Stimulated activated CD4-positive, alpha-beta T cell treated with anti-CD3 and anti-CD28 coated beads, Interleukin-1b, Interleukin-23, amount 100 ng/mL, for 24 hours (primary cell): ENCODE data around the gene CRIM1.

ENCODE experiments used
- DNase-seq, 4 experiments: peaks; one replicate each; pipeline ENCODE4 v3.0.0-alpha.2; 2020; ENCODE audit warnings: low read depth in 4 of 4, low spot score in 1 of 4

The CRIM1 gene

DNA sequence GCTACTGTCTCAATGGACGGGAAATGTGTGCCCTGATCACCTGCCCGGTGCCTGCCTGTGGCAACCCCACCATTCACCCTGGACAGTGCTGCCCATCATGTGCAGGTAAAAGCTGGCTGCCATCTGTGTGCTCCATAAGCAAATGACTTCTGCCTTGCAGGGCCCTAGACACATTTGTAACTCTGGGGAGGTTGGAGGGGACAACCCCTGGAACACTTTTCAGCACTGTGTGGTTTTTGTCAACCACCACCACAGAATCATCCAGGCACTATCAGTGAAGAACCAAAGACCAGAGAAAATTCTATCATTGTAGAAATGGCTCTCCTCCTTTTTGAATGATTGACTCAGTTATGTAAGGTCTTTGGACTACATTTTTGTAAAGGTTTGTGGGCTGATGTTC is 158.1 kb downstream of the CRIM1 start:
- no peak for DNase-seq

DNA sequence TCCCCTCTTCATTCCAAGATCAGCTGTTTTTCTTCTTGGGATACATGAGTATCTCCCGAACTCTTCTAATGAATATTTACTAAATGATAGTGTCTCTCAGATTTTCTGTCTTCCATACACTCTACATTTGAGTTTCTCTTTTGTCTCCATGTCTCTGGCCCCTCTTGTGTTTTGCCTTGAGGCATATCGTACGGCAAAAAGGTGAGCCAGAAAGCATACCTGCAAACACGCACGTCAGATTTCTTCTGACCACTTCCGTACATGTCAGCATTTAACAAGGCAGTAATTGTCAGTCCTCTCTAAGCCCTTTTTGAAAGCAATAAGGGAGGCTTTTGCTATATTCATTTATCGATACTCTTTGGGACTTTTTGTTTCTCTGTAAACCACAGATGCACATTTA is 160.0 kb downstream of the CRIM1 start:
- no peak for DNase-seq

DNA sequence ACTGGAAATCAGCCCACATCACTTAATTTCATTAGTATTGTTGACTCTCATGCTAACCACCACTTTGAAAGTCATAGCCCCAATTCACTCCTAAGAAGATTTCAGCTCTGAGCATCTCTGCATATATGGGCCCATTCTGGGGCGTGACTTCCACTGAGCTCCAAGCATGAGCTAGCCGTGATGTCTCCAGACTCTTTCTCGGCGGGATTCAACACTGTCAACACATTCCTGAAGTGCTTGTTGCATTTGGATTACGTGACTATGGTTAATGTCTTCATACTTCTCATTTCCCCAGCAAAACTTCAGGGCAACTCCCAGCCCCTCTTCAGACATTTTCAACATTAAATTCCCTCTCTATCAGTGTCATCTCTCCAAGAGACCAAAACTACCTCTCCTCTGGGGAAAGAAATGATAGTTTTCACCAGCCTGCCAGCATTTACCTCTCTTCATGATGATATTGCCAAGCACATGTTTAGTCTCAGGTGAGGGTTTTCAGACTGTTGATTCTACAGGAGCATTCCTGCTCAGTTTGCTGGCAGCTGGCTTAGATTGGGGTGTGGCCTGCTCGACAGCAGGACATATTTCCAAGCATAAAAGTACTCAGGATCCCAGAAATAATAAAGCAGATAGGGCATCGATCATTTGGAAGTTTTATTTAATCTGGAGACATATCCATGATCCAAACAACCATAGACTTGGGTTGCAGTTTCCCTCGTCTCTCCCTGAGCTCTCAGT is 160.7 kb downstream of the CRIM1 start:
- no peak for DNase-seq

DNA sequence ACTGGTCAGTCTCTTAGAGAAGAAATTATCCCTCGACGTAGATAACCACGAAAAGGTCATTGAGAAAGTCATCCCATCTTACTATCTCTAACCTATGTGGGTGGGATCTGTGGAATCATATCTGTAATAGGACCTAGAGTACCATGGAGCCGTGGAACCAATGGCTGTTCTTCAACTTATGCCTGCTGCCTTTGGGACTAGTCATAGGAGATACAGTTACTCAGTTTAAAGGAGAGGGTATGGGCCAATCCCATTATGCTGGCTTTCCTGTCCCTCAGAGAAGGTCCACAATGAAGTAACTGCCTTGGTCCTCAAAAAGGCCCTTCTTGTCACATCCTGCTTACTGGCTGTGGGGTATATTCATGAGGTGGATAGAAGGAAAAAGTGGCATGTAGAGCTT is 164.9 kb downstream of the CRIM1 start:
- no peak for DNase-seq

DNA sequence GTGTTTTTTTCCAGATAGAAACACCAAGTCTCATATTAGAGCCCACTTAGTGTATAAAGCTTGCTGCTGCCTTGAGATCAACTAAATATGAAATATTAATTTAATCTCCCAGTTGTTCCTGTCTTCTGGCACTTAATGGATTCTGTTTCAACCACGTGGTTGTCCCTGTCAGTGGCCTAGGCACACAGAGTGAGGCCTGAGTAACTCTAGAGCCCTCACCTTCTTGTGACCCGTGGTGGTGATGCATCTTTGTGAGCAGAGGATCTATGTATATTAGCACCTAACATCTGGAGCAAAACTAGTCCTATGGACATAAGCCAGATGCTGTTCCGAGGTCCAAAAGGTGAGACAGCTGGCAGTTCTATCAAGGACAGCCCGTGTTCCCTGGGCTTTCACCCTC is 167.6 kb downstream of the CRIM1 start:
- DNase-seq: no peak

DNA sequence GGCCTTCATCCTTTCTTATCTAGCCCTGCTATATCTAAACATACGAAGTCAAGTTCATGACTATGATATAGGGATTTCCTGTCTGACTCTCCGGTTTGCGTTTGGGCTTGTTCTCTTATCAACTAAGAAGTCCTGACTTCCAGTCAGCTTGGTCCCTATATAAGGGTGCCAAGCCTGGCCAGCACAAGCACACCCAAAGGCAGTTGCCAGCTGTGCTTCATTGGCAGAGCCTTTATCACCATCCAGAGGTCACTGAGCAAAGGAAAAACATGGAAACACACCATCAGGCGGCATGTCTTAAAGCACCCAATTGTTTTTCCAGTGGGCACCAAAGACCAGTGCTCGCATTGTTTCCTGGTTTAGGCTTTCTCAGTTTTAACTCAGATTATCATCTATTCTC is 169.7 kb downstream of the CRIM1 start:
- no peak for DNase-seq

DNA sequence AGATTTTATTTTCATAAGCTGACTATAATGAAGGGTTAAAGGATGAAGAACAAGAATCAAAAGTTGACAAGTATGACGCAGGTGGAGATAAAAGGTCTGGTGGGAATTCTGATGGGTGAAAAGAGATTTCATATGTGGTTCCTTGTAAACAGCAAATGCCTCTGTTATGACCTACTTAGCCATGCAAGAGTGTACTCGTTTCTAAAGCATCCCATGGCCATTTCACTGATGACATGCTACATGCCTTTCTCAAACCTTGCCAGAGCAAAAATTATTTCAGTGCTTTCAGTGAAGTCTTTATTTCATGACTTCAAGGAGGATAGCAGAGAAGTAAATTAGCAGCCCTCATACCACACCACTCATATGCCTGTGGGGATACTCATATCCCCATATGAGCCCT is 170.6 kb downstream of the CRIM1 start:
- DNase-seq: no peak

DNA sequence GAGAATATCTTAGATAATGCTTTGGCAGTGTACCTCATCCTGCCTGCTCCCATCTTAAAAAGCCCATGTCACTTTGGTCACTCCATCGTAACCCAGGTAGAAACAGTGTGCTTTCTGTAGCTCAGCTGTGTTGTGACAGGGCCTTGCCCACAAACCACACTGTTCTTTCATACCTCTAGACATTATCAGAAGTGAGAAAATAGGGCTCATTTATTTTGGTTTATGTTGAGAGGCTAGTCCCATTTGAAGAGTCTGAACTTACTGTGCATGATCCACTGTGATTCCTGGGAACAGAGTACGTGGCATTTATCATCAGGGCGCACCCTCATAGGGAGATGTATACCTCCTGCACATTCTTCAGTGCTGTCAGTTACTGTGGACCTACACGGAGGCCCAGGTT is 172.7 kb downstream of the CRIM1 start:
- no peak for DNase-seq

DNA sequence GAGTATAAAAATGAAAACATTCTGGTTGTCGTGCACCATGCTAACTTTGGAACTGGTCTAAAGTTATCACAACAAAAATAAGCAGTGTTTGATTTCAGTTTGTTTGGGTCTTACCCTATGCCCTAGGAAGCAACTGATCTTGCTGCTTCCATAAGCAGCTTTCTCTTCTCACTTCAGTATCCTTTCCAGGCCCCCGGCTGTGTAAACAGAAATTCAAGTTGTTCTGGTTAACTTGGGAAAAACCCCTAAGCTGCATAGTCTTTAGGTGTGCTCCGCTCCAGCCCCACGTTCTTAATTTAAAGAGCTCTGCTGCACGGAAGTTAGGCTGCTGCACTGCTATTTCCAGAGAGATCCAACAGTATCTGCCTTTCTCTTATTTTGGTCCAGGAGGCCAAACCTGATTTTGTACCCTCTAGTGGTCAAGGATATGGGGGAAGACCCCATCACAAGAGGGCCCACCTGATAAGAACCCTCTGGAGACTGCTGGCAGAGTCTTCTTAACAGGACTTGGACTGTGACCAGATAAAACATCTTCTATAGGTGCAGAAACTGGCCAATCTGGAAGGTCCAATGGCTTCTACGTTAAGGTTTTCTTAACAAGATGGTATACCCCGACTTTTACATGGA is 173.3 kb downstream of the CRIM1 start:
- no peak for DNase-seq

DNA sequence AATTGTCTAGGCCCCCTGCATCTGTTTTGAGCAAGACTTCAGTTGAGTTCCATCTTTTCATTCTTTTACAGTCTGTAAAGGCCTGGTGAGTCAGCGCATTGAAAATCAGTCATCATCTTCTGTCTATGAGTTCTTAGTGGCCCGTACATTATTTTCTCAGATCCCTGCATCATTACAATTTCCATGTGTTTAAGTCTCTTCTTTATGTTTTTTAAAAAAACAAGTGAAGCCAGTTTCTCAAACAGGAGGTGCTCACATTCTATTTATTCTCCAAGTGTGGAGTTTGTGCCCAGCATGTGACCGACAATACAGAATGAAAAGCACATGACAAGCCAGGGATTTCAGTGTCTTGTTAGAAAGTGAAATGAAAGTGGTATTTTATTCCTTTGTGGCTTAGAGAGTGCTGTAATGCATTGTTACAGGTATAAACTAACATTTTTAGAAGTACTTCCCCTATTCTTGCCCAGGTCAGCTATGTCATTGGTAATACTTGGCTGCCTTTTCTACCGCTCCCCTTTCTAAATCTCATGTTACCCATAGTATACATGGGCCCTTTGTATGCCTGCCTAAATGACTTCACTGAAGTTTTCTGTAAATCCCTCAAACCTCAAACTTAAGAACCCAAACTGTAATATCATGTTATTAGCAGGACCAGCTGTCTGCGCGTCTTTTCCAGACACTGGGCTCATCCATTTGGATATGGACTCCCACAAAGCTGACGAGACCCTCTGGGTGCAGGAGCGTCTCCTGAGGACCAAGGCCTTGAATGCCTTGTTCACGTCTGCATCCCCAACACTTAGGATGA is 174.8 kb downstream of the CRIM1 start:
- no peak for DNase-seq

DNA sequence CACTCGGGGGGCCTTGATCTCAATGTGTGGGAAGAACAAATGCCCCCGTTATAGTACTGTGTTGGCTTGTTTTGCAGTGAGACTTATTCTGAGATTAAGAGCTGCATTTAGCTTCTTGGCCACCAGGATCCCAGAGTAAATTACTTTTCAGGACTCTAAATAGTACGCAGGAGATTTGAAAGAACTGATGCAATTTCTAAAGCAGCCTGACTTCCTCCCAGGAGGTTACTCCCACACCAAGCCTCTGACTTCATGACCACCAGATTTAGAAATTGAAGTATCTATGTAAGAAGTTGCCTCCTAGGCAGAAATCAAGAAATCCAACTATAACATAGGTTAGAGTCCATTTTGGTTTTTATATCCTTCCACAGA is 175.4 kb downstream of the CRIM1 start:
- no peak for DNase-seq

DNA sequence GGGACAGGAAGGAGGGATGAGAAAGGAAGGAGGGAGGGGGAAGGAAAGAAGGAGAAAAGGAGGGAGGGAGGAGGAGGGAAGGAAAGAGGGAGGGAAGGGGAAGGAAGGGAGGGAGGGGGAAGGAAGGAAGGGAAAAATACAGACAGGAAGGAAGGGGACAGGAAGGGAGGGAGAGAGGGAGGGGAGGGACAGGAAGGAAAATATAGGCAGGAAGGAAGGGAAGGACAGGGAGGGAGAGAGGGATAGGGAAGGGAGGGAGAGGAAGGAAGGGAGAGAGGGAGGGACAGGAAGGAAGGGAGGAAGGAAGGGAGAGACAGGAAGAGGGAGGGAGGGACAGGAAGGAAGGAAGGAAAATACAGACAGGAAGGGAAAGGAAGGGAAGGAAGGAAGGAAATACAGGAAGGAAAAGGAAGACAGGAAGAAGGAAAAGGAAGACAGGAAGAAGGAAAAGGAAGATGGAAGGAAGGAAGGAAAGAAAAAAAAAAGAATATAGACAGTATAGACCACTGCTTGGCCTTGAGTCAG is 178.8 kb downstream of the CRIM1 start:
- DNase-seq: no peak

DNA sequence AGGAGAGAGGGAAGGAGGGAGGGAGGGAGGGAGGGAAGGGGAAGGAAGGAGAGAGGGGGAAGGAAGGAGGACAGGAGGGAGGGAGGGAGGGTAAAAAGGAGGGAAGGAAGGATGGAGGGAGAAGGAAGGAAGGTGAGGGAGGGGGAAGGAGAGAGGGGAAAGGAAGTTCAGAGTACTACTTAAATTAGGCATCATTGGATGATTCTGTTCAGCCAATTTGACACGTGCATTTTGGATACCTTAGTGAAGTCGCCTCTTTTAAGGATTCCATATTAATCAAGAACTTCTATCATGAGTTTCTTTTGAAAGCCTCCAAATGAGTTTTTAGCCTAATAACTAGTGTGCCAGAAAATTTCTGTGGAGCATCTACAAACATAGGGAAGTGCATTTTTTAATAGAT is 179.5 kb downstream of the CRIM1 start:
- no peak for DNase-seq

DNA sequence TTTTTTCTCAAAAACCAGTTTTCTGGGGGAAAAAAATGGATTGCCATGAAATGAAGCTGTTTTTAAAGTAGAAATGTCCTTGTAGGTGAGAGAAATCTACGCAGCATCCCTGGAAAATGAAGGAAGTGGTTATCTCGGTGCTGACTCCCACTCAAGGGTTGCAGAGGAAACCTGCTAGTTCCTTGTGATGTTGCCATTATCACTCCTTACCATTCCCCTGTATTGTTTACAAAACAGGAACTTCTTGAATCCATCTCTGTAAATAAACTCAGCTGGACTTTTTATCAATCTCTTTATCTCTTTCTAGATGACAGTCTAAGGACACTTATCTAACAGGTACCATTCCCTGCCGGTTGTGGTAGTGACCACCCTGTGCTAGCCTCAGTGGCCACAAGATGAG is 181.2 kb downstream of the CRIM1 start:
- DNase-seq: no peak

DNA sequence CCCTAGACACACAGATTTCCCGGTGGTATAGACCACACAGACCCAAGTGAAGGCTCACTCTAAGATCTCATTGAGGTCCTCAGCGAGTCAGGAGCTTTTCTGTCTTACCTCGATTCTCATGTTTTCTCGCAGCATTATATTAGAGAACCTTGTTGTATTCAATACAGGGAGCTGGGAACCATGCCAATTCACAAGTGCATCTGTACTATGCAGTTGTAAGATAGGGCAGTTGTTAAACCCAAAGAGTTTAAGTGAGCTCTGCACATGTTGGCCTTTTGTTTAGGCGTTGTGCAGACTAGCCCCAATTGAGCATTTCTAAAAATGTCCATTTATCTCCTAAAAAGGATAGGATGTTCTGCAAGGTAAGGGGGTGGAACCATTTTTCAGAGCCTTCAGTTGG is 182.8 kb downstream of the CRIM1 start:
- DNase-seq: no peak

DNA sequence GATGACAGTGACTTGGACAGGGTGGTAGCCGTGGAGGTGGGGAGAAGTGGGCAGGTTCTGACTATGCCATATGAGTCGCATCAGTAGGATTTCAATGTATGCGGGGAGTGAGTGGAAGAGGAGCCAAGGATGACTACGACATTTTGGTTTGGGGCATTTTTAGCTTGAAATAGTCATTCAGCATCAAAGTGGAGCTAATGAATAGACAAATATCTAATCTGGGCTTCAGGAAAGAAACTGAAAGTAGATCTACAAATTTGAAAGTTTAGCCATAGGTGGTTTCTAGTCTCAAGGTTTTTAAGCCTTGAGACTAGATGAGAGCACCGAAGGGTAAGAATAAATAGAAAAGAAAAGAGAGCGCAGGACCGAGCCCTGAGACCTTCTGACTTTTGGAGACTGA is 184.1 kb downstream of the CRIM1 start:
- no peak for DNase-seq

DNA sequence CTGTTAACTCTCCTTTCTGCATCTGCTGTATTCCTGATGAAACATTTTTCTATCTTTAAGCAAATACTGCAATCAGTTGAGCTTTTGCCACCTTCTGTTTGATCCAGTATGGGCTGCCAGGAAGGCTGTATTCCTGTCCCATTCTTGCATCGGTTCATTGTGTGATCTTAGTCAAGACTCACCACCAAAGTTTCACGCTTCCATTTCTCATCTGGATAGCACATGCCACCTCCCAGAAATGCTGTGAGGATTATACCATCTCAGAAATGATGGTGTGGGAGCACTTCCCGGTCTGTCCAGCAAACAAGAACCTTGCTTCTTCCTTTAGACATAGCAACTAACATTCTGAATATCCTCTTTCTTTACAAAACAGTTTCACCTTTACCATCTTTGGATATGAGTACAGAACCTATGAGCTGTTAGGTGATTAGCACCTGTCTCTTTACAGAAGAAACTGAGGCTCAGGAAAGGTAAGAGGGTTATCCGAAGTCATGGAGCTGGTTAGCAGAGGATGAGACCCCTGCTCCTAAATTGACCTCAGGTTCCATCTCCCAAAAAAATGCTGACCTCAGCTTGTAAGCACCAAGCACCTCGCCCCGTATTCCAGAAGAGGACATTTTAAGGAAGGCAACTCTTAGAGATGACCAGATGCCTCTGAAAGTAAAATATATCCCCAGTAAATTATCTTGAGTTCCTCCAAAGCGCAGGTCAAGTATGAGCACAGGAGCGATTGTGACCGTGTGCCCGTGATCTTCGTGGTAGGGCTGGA is 185.6 kb downstream of the CRIM1 start:
- no peak for DNase-seq

DNA sequence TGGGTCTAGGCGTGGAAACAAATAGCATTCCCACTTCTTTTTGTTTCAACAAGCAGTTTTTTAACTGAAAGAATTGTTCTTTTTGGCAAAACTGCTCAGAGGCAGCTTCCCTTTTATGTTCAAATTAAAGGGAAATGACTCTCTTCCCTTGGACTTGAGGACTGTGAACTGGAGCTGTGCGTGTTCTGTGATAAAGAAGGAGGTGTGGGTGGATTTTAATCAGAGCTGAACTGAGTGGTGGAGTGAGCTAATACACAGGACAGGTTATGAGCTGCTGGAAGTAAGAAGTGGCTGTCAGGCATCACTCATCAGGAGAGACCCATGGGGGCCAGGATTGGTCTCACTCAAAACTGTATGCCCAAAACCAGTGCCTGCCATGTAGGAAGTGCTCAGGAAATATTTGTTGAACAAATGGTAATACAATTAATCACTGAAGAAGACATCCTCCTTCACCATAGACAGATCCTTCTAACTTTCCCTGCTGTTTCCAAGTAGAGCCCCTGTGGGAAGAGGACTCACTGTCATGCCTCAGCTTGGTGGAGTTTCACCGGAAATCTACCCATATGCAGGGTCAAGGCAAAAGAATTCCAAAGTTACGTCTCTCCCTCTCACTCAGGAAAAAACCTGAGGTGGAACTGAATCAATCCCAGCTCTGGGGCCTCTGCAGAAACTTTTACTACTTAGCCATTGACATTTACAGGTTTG is 186.5 kb downstream of the CRIM1 start:
- no peak for DNase-seq

DNA sequence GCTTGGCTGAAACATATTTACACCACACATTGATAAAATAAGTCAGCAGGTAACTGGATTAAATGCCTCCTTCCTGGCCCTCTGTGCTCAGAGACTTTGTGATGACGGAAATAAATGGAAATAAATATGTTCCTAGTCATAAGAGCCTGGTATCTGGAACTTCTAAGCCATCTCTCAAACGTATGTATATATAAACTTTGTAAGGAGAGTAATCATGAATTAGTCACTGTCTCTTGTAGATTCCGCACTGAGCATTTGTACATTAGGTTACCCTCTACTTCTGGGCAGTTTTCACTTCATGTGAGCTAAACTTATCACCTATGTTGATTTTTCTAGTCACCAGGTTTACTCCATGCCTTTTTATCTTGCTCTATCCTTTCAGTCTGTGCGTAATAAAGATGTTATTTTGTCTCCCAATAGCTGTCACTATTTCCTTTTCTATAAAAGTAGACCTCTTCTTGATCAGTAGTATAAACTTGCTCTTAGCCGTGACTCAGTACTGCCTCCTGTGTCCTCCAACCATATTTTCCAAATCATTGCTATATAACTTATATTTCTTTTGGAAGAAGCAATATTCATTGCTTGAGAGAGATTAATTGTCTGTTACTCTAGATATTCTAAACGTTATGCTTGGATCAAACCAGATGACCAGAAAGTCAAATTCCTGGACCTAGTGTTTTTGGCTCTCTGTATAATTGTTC is 189.2 kb downstream of the CRIM1 start:
- no peak for DNase-seq

DNA sequence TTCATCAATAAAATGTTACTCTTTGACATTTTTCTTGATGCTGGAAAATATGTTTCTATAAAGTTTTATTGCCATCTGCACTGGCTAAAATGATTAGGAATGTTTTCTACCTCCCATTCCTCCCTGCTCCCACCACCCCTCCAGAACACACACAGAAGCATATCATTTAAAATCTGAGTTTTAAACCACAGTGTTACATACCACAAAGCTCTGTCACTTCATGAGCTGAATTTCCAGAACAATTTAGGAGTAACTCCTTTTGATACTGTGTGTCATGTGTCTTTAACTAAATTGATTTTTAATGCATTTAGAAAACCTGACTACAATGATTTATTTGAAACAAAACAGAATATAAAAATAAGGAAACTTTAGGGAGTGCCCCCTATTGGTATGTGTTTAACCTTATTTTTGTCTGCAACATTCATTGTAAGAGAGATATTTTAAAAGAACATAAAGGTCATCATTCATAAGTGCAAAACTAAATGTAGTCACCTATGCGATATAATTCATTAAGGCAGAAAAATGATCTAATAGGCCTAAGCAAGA is 190.4 kb downstream of the CRIM1 start:
- DNase-seq: no peak
